ENCODE results near the gene TNNI2.
A peak's percentile ranks its signal among the peaks of the same experiment; 100 is the strongest.
"Not testable (repeated sequence)": the region's sequence is repeated elsewhere in the genome, so short reads cannot be mapped to it uniquely, and the experiment has no call there.

TNNI2 gene

DNA sequence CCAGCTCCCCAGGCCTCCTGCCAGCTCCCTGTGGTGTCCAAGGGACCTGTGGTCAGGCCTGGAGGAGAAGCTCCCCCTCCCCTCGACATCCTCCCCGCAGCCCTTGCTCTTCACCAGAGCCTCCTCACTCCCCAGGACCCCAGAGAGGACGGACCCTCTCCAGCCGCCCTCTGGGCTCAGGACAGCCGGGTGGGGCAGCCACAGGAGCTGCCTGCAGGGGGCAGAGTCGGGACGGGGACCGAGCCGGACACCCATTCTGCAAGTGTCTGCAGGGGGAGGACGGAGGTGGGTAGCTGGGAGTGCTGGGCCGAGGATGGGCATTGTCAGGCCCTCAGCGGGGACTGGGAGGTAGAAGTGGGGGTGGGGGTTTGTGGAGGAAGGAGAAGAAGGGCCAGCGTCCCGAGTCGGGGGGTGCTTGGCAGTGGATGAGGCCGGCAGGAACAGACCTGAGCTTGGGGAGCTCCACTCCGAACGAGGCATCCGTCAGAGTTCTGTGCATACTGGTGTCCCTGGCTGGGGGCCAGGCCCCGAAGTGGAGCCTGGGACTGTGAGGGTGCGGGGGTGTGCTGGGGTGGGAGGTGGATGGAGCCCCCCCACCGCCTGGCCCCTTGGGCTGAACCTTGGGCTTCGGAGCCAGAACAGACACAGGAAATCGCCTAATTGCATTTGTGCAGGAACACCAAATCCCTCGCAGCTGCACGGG is 37.7 kb downstream of the TNNI2 start:
- DNase-seq: no peak

- no peak for DNase-seq
Measured at GRCh38 chr11:1877211-1878136, 38.7 kb downstream of the TNNI2 start.

DNA sequence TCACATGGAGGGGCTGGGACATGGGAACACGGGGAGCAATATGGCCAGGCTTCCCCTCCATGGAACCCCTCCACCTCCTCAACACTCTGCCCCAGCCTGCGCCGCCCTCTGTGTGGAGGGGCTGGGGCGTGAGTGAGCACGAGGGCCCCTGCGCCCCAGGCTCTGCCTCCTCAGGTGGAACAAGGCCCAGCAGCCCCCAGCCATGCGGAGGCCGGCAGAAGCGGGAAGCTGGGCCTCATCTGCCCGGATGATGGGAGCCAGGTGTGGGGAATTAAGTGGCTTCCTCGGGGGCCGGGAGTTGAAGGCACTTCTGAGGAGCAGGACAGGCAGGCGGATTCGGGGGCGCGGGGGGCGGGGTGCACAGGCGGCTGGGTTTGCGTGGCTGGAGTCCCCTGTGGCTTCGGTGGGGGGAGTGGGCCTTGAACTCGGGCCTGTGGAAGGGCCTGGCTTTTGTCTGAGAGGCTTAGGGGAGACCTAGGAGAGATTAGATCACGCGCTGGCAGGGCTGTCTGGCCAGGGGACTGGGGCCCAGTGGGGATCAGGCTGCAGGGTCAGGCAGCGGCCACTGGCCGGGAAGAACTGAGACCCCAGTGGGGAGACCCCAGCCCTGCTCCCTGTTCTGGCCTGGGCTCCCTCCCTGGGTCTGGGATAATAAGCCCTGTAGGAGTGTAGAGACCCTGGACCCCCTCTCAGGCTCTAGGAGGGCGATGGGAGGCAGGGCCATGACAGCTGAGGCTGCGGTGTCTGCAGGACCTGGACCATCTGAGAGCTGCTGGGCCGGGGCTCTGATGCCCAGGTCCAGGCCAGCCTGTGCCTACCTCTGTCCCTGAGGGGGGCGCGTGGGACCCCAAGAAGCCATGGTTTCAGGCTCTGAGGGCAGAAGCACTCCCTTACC is 39.6 kb downstream of the TNNI2 start:
- no peak for DNase-seq

DNA sequence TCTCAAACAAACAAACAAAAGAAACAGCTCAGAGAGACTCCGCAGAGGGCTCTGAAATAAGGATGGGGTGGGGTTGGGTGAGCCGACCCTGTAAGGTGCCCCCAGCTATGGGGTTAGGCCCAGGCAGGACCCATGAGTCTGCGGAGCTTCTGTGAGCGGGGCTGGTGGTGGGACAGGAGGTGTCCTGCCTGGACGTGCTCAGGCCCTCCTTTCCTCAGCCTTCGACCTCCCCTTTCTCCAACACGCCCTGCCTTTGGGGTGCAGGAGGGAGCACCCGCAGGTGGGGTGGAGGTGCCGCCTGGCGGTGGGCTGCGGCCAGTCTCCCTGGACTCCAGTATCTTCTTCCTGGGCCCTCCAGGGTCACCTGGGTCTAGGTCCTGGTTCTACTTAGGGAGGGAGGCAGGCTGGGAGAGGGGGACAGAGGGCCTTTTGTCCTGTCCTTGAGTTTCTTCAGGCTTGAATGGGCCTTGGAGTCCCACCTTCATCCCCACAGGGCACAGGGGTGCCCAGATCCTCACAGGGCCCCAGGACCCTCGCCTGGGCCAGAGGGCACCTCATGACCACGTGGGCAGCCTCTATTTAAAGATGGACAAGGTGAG is 40.7 kb downstream of the TNNI2 start:
- DNase-seq: no peak

DNA sequence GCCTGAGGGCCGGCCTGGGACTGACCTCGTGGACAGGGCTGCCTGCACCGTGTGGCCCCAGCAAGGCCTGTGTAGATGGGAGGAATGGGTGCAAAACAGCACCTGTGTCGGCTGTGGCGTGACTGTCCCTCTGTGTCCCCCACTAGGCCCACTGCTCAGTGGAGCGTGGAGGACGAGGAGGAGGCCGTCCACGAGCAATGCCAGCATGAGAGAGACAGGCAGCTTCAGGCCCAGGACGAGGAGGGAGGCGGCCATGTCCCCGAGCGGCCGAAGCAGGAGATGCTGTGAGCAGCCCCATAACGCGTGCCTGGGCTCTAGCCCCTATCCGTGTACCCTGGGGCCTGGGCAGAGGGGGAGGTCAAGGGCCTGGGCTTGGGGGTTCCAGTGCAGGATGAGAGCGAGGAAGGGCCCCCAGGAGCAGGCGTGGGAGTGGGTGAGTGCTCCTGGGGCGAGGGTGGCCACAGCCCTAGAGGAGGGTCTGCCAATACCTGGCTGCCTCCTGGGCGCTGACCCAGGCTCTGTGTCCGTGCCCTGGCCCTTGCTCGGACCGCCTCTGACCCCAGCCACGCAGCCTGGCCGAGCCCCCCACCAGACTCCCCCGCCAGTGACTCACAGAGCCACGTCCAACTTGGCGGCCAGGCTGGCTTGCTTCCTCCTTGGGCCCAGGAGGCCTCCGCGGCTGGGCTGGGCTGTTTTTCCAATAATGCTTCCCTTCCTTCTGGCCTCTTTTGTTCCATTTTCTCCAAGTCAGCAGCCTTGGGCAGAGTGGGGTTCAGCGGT is 41.4 kb downstream of the TNNI2 start:
- no peak for DNase-seq

DNA sequence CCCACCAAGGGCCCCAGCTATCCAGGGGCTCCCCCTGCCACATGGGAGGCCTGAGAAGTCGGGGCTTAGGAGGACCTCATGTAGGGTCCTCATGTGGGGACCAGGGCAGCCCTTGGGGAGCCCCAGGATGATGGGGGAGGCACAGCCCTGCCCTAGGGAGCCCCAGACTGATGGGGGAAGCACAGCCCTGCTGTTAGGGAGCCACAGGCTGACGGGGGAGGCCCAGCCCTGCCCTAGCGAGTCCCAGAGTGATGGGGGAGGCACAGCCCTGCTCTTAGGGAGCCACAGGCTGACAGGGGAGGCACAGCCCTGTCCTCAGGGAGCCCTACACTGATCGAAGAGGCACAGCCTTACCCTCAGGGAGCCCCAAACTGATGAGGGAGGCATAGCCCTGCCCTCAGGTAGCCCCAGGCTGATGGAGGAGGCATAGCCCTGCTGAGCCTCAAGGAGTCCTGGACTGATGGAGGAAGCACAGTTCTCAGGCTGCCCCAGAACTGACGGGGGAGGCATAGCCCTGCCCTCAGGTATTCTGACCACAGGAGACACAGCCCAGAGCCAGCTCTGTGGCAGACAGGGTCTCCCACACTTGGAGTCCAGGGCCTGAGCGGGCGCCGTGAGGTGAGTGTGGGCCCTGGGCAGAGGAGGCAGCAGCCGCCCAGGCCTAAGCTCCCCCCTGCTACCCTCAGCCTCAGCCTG is 42.1 kb downstream of the TNNI2 start:
- no peak for DNase-seq

DNA sequence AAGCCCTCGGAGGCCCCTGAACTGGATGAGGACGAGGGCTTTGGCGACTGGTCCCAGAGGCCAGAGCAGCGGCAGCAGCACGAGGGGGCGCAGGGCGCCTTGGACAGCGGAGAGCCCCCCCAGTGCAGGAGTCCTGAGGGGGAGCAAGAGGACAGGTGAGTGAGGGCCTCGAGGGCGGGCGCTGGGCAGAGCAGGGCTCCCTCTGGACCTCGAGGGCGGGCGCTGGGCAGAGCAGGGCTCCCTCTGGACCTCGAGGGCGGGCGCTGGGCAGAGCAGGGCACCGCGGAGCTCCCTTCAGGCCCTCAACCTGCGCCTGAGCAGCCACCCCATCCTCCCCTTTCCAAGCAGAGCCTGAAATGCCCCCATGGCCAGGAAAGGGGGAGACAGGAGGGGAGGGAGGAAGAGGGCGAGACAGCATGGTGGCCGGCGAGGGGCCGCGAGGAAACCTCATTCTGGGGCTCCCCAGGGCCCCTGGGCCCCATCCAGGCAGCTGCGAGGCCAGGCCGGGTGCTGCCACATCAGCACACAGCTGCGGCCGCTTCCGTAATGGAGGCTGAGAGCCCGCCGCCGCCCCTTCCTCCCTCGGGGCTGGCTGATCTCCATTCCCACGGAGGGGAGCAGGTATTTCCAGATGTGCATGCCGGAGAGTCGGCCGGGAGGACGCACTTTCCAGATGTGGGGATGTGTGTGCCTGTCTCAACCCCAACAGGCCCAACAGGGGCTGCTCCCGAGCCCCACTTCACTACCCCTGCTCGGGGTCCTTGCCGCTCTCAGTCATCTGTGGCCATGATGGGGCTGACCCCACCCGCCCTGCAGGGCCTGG is 42.9 kb downstream of the TNNI2 start:
- DNase-seq: no peak

GRCh38 chr11:1882265-1883238 is 43.8 kb downstream of the TNNI2 start:
- DNase-seq: peak; percentile 23

DNA sequence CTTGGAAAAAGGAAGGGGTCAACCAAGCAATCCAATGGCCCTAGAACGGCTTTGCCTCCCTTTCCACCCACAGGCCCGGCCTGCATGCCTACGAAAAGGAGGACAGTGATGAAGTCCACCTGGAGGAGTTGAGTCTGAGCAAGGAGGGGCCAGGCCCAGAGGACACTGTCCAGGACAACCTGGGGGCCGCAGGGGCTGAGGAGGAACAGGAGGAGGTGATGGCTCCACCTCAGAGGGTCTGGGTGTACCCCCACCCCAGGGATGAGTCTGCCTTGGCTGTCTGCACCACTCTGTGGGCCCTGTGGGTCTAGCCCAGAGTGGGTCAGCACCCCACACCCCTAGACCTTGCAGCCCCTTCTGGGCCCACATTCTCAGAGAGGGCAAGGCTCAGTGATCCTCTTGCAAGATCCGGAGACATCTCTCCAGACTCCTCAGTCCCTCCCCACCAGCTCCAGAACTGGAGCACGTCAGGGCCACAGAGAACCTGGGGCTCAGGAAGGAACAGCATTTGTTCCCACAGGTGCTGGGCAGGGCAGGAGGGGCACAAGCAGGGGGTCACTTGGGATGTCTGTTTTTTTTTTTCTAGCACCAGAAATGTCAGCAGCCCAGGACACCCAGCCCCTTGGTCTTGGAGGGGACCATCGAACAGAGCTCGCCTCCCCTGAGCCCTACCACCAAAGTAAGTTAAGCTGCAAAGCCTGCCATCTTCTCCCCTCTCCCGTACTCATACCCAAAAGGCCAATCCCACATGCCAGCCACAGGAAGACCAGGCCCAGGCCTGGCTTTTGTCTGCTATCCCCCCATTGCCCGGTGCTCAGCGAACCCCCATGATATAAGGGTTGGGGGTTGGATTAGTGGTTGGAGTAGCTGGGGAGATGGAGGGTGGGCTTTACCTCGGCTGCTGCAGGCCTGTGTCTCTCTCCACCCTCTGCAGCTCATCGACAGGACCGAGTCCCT is 44.8 kb downstream of the TNNI2 start:
- DNase-seq: no peak

- DNase-seq: no peak
Measured at GRCh38 chr11:1884303-1884700, 45.5 kb downstream of the TNNI2 start.

DNA sequence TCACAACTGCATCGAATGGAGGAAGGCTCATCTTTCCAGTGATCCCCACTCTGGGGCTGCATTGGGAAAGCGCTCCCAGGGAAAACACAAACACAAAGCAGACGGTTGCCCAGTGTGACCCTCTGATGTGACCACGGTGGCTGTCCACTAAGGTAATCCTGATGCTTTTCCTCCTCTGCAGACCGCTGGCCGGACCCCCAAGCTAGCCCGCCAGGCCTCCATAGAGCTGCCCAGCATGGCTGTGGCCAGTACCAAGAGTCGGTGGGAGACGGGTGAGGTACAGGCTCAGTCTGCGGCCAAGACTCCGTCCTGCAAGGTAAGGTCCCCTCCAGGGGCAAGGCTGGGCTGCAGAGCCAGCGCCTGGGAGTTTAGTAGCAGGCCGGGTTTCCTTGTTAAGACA is 47.8 kb downstream of the TNNI2 start:
- not testable (repeated sequence) for DNase-seq

DNA sequence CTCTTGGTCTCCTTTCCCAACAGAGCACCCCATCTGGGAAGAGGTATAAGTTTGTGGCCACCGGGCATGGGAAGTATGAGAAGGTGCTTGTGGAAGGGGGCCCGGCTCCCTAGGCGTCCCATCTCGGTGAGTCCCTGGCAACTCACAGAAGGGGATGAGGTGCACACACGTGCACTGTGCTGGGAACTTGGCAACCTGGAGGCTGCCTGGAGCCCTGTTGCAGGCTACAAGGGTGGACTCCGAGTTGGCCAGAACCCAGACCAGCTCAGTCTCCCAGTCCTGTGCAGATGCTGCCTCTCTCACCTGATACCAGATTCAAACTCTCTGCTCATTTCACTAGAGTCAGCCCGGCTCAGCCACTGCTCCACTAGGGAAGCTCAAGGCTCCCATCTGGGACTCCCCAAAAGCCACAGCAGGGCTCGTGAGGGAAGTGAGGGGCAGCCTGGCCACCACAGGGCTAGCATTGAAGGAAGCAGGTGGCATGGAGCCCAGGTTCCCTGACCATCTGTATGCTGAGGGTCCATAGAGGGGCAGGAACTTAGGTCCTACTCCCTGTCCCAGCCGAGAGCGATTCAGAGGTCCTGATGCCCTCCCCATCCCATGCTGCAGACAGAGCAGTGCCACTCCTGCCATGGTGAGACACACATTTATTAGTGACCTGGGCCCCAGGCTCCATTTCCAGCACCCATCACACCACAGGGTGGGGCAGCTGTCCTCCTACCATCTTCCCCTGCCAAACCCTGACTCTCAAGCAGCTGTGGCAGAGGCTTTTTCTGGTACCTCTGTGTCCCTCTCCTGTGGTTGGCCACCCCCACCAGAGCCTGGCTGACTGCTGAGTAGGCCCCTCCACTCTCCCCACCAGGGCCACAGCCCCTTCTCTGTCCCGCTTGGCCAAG is 48.9 kb downstream of the TNNI2 start:
- no peak for DNase-seq

DNA sequence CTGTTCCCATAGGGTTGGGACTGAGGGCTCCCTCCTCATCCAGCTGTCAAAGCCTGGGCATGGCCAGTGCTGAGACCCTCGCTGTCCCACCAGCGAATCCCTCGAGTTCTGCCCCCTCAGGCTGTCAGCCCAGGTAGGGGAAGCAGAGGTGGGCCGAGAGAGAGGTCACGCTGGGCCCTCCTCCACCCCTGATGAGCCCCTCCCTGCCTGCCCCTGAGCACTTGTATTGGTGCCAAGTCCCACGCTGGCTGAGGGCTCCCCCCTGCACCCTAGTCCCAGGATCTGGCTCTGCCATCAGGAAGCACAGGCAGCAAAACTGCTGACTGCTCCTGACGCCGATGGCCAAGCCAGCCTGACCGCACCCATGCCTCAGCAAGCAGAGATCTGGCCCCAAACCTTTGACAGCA is 49.6 kb downstream of the TNNI2 start:
- no peak for DNase-seq

GRCh38 chr11:1888811-1889210 is 50.0 kb downstream of the TNNI2 start:
- DNase-seq: no peak

DNA sequence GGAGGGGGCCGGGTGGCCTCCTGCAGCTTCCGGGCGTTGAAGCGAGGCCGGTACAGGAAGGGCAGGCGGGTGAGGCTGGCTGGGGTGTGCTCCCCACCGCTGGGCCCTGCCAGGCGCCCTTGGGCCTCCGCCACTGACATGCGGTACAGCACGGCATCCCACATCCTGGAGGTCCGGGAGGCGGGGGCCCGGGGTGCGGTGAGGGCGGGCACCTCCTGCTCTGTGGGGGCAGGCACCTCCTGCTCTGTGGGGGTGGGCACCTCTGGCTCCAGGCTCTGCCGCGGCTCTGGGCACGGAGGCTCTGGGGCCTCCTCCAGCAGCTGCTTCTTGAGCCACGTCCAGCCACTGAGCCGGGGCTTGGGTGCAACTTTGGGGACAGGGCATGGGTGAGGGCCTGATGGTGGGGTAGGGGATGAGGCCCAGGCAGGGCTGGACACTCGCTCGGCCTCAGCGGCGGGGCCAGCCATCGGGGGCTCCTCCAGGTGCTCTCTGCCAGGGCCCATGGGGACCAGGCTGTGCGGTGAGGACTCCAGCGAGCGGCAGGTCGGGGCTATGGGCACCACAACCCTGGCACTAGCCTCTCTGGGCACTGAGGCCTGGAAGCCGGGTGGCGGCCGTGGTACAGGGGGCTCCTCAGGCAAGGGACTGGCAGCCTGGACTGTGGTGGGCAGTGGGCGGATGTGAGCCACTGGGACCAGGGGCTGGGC is 50.6 kb downstream of the TNNI2 start:
- DNase-seq: no peak

Measured in NCI-H510A treated with DMSO at 0.1 percent for 48 hours (cell line).